GM12874 (cell line): ENCODE results near the gene CSH1.
A peak's percentile ranks its signal among the peaks of the same experiment; 100 is the strongest.

ENCODE experiments used
- CTCF ChIP-seq: IDR thresholded peaks from 2 replicates; pipeline ENCODE4 v1.5.1; 2011; ENCODE audit warnings: low read depth, mild to moderate bottlenecking, control low read depth, low read length, moderate library complexity; ENCODE audit not compliant: insufficient read depth

The CSH1 gene

GRCh38 chr17:63869491-63870291 is 26.7 kb downstream of the CSH1 start:
- TF ChIP-seq CTCF = peak; percentile 28; the same call in 1 of the 2 replicates

- 0 out of 2 replicates have a peak, but pooled peaks have one; percentile 5 for TF ChIP-seq CTCF
These were observed 29.7 kb downstream of the CSH1 start for GRCh38 chr17:63866625-63867024.

- TF ChIP-seq CTCF = no peak
These were observed 37.1 kb downstream of the CSH1 start for GRCh38 chr17:63859257-63859656.

- no peak for TF ChIP-seq CTCF
These were observed 41.2 kb downstream of the CSH1 start for GRCh38 chr17:63855185-63855584.

GRCh38 chr17:63854709-63855108 is 41.7 kb downstream of the CSH1 start:
- no peak for TF ChIP-seq CTCF

GRCh38 chr17:63853260-63853659 is 43.1 kb downstream of the CSH1 start:
- no peak for TF ChIP-seq CTCF

GRCh38 chr17:63850401-63850800 is 46.0 kb downstream of the CSH1 start:
- TF ChIP-seq CTCF = no peak
